ENCODE results near the gene PTPRN2.

The PTPRN2 gene

DNA sequence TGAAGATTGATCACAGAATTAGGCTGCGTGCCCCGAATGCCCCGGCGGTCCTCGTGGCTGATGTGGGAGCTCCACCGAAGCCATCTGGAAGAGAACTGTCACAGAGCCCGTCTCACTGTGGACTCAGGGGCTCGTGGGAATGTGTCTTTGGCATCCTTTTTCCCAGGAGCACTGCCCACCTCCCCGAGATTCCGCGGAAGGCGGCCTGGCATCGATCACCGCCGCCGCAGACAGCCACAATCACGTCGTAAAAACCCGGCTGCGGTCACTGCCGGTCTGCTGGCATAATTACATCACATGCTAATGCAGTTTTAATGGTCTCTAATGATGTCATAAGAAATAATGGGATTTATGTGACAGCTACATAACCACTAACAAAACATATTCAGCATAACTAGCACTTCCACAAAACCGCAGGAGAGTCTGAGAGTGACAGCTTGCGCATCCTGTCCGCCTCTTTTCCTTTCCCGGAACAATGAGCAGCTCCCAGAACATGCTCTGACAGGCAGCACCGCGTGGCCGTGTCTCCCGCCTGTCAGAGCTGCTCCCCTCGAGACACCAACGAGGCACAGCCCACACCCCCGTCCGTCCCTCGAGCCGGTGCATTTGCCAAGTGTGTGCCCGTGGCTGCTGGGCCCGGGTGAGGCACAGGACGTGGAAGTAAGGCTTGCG, 490.0 kb downstream of the PTPRN2 start:
- no peak for DNase-seq

GRCh38 chr7:158097106-158097452, 490.5 kb downstream of the PTPRN2 start:
- DNase-seq: no peak

DNA sequence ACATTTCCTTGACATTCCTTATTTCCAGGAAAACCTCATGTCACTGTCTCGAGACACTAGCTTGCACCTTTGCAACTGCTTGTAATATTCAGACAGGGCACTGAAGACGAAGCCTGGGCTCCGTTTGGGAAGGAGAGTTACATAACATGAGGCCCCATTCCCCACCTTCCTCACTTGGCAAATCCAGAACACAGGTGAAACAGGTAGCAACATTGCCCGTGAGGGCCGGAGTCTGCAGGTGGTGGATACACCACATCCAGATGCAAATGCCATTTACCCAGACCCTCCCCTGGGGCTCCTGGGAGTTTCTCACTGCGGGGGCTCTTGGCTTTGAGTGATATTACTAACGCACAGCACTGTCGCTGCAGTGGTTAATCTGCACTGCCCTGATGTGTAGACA, 491.0 kb downstream of the PTPRN2 start:
- no peak for DNase-seq

- no peak for DNase-seq
These were observed 492.9 kb downstream of the PTPRN2 start for GRCh38 chr7:158094671-158095226.

DNA sequence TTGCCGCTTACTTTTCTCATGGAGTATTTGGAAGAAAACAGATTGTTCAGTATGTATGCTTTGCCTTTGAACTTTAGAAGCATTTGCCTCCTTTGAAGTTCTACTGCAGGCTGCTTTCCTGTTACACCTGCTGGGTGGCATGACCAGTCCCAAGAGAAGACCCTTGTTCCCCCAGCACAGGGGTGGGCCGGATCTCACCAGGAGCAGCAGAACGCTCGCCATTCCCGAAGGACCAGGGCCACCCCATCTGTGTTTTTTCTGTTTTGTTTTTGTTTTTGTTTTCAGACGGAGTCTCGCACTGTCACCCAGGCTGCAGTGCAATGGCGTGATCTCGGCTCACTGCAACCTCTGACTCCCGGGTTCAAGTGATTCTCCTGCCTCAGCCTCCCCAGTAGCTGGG, 493.6 kb downstream of the PTPRN2 start:
- DNase-seq: no peak

DNA sequence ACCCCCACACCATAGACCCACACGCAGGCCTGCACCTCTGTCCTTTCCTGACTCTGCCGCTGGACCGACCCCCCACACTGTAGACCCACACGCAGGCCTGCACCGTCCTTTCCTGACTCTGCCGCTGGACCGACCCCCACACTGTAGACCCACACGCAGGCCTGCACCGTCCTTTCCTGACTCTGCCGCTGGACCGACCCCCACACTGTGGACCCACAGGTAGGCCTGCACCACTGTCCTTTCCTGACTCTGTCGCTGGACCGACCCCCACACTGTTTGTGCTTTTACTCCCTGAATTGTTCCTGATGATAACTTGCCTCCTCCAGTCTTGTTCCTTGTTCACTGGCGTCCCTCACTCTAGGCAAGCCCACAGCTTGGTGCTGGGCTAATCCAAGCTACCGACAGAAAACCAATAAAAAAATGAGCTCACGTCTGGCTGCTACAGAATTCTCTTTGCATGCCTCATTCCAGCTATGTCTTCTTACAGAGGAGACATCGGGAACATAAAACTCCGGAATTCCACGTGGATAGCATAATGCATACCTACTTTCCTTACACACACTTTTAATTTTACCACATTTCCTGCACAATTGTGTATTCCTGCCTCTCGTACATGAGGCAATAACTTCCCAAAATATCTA, 494.3 kb downstream of the PTPRN2 start:
- DNase-seq: no peak

- DNase-seq: no peak
These were observed 500.4 kb downstream of the PTPRN2 start for GRCh38 chr7:158087196-158087595.

DNA sequence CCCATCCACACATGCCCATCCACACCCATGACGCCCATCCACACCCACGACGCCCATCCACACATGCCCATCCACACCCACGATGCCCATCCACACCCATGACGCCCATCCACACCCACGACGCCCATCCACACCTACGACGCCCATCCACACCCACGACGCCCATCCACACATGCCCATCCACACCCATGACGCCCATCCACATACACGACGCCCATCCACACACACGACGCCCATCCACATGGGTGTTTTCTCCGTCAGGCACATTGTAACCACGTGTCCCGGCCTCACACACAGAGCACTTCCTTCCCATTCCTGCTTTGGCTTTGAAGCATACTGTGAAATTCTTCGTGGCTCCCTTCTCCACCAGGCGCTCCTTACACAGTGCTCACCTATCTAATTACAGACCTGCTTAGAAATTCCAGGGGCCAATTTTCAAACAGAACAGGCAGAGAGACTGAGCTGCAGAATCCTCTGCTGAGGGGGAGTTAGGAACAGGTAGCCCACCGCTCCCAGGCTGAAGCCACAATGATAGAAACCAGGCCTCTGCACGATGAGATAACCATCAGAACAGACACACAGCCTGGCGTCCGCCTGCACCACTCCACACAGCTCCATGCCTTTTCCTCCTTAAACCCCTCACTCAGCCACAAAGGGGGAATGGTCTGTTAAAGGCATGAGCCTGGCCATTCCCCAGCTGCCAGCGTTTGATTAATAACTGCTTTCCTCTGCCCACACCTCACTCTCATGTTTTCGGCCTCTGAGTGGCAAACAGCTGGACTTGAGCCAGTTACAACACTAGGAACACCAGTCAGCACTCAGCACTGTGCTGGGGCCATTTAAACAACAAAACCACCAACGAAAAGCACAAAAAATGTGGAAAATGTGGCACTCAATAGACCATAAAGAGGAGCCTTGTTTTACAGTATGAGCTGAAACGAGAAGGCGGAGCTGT, 501.6 kb downstream of the PTPRN2 start:
- DNase-seq: no peak

- no peak for DNase-seq
These were observed 503.1 kb downstream of the PTPRN2 start for GRCh38 chr7:158084555-158084954.

DNA sequence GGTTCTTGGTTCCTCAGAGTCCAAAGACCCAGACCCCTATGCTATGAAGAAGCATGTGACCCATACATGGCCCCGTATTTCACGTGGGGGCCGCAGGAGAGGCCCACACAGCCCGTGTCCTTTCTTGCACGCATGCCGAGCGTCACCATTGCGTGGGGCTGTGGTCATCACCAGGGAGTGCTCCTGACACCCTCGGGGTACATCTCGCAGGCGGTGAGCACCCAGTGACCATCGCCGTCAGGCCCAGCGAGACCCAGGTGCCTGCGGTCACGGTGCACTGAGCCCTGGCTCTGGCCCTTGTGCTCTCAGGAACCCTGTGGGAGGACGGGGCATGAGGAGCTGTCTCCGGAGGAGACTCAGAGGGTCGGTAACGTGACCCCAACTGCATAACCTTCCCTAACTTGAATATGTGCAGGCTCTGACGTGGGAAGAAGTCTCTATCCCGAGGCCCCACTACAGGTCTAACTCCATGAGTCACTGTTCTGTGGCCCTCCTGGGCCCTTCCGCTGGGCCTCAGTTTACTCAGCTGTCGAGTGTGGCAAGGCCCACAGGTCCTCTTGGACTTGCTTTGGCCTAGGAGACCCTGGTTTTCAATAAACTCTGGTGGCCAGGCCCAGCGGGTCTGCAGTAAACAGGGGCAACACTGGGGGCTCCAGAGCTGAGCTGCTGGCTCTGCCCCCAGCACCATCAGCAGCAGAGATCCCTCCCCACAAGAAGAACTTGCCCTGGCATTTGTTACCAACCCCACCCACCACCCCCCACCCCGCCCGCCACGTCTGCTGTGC, 503.9 kb downstream of the PTPRN2 start:
- no peak for DNase-seq

DNA sequence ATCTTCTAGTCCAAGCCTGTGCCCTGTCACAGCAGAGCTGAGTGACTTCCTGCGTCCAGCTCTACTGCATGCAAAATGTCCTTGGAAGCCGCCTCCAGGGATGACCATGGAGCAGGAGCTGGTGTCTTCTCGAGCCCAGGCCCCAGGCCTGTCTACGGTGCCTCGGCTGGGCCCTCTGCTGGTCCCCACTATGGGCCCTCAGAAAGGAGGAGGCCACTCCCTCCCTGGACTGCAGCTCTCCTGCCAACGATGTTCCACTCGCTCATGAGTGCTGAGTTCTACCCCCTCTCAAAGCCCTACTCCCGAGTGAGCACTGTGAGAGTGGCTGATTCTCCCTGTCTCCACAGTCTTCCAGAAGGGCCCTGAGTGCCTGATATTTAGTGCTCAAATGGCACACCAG, 504.9 kb downstream of the PTPRN2 start:
- no peak for DNase-seq

GRCh38 chr7:158080899-158081445, 506.7 kb downstream of the PTPRN2 start:
- no peak for DNase-seq

DNA sequence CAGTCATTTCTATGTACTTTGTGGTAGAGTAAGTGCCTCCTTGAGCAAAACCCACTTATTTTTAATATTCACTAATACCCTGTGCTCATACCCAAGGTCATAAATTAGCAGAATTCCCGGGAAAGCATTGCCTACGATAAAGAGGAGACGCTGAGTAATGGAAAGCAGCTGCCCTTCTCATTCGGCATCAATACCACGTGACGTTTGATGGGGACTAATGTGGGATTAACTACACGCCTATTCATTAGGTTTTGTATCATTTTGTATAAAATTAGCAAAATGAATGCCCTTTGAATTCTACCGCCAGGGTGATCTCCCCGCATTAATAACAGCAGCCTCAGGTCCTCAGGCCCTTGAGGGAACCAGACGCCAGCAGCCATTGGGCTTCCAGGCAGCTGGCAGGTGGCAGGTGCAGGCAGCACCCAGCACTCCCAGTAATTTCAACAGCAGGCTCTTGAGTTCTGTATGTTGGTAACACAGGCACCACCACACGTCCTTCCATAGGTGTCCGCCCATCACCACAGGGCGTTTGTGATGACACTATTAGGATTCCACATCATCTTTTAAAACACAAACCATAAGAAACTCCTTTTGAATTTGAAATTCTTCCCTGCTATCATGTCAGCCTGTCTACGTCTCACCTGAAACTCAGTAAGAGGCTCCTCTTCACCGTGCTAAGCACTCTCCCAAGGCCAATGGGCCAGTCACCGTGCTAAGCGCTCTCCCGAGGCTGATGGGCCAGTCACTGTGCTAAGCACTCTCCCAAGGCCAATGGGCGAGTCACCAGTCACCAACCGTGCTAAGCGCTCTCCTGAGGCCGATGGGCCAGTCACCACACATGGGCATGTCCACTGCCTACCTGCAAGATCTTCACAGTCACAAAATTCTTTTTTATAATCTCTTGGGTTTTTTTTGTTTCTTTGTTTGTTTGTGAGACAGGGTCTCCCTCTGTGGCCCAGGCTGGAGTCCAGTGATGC, 509.4 kb downstream of the PTPRN2 start:
- DNase-seq: no peak

GRCh38 chr7:158077151-158077840, 510.3 kb downstream of the PTPRN2 start:
- DNase-seq: no peak

GRCh38 chr7:158076656-158077055, 511.0 kb downstream of the PTPRN2 start:
- no peak for DNase-seq

DNA sequence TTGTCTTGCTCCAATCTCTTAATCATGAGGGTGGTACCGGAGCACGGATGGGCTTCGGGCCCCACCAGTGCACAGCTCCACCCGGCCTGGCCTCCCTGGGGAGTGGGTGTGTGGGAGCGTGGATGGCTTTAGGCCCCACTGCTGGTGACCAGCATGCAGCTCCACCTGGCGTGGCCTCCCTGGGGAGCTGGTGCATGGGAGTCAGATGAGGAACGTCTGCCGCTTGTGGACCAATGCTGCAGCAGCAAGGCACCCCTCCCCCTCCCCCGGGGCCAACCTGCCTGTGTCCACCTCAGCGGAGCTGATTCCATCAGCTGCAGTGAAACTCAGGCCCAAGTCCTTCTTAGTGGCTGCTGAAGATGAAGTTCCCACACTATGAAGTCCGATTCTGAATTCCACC, 511.4 kb downstream of the PTPRN2 start:
- no peak for DNase-seq

DNA sequence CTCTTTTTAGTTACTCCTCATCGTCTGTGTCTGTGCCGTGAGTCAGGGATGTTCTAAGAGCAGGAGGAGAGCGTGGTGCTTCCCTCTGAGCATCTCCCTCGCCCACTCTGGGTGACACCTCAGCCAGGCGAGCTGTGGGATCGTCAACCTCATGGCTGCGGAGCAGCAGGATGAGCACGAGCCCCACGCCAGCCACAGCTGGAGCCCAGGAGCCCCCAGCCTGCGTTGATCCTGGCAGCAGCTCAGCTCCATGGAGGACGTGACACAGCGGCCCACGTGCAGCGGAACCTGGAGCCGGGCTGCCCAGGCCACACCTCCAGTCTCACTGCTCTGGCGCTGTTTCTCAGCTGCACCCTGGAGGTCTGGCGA, 512.0 kb downstream of the PTPRN2 start:
- no peak for DNase-seq

GRCh38 chr7:158074896-158075632, 512.6 kb downstream of the PTPRN2 start:
- no peak for DNase-seq
